K562 (cell line): ENCODE data around the gene COL20A1. TPM values are rescaled to one million over a fixed set of nuclear protein-coding genes. Genes with fewer than 3 reads are reported as not detected.

ENCODE experiments used
- ATF3 ChIP-seq, 2 experiments: fragments of 450-650 bp in 1 of 2; sonication (generic) in 1 of 2; formaldehyde crosslinking in 1 of 2; IDR thresholded peaks in 1 of 2; conservative IDR thresholded peaks in 1 of 2; 2 replicates each; pipeline versions ENCODE4 v1.6.1 to v1.8.1; 2016 to 2023; ENCODE audit warnings: mild to moderate bottlenecking in 2 of 2, moderate library complexity in 2 of 2, inconsistent platforms in 1 of 2, missing genetic modification reagents in 1 of 2
- ATF4 ChIP-seq: fragments of 450-650 bp; formaldehyde crosslinking; IDR thresholded peaks from 2 replicates; pipeline ENCODE4 v1.4.0; 2022; ENCODE audit warnings: mild to moderate bottlenecking, moderate library complexity
- CBX3 ChIP-seq, 2 experiments: IDR thresholded peaks; 1 replicate in 1 of 2; 2 replicates in 1 of 2; pipeline ENCODE4 v1.6.1; 2012; ENCODE audit warnings: inconsistent platforms in 2 of 2, low read length in 2 of 2, borderline replicate concordance in 1 of 2, control low read depth in 1 of 2
- CCAR2 ChIP-seq: fragments of 200-400 bp; formaldehyde crosslinking; IDR thresholded peaks from 2 replicates; pipeline ENCODE4 v1.6.1; 2017; ENCODE audit warnings: mild to moderate bottlenecking, low read depth, low read length
- EHMT2 ChIP-seq: fragments of 450-650 bp; IDR thresholded peaks from 2 replicates; pipeline ENCODE4 v1.6.1; 2018; ENCODE audit warnings: antibody characterized with exemption
- FOSL1 ChIP-seq: fragments of 200-800 bp; sonication (Bioruptor generic); conservative IDR thresholded peaks from 2 replicates; pipeline ENCODE4 v1.6.1; 2016; ENCODE audit warnings: missing genetic modification characterization, missing compliant biosample characterization
- IFI16 ChIP-seq: fragments of 250-450 bp; sonication (Bioruptor Pico); IDR thresholded peaks from 2 replicates; pipeline ENCODE4 v2.1.2; 2022; ENCODE audit warnings: mild to moderate bottlenecking, inconsistent platforms
- JUND ChIP-seq, 2 experiments: IDR thresholded peaks; 2 replicates in 1 of 2; 3 replicates in 1 of 2; pipeline ENCODE4 v1.6.1; 2011; ENCODE audit warnings: borderline replicate concordance in 2 of 2, low read depth in 2 of 2, low read length in 2 of 2, improper control_type of control experiment in 1 of 2, missing biosample characterization in 1 of 2, missing genetic modification characterization in 1 of 2, missing genetic modification reagents in 1 of 2
- MCM7 ChIP-seq, 2 experiments: fragments of 450-650 bp; IDR thresholded peaks; 2 replicates each; pipeline ENCODE4 v1.6.1; 2016 to 2018
- MNT ChIP-seq, 2 experiments: fragments of 450-650 bp; conservative IDR thresholded peaks; 2 replicates each; pipeline ENCODE4 v1.6.1; 2017; ENCODE audit warnings: mild to moderate bottlenecking in 2 of 2, moderate library complexity in 2 of 2
- NBN ChIP-seq: fragments of 450-650 bp; IDR thresholded peaks from 2 replicates; pipeline ENCODE4 v1.6.1; 2016; ENCODE audit warnings: low read depth, mild to moderate bottlenecking
- SIN3A ChIP-seq, 2 experiments: fragments of 150-350 bp in 1 of 2; IDR thresholded peaks; 2 replicates each; pipeline ENCODE4 v1.6.1; 2011 to 2016; ENCODE audit warnings: borderline replicate concordance in 2 of 2, low read depth in 2 of 2, low read length in 2 of 2, mild to moderate bottlenecking in 2 of 2, moderate library complexity in 2 of 2; ENCODE audit not compliant: control insufficient read depth in 1 of 2
- SRSF3 ChIP-seq: fragments of 200-400 bp; formaldehyde crosslinking; IDR thresholded peaks from 2 replicates; pipeline ENCODE4 v1.6.1; 2016; ENCODE audit warnings: mild to moderate bottlenecking, low read length, moderate library complexity; ENCODE audit not compliant: insufficient read depth
- TAF15 ChIP-seq: fragments of 200-400 bp; formaldehyde crosslinking; IDR thresholded peaks from 2 replicates; pipeline ENCODE4 v1.6.1; 2017; ENCODE audit warnings: mild to moderate bottlenecking, low read depth, low read length, moderate library complexity
- TAL1 ChIP-seq: fragments of 450-650 bp; IDR thresholded peaks from 2 replicates; pipeline ENCODE4 v1.6.1; 2016; ENCODE audit warnings: mild to moderate bottlenecking
- UBTF ChIP-seq, 2 experiments: IDR thresholded peaks; 2 replicates each; pipeline ENCODE4 v1.6.1; 2012; ENCODE audit warnings: improper control_type of control experiment in 2 of 2, low read depth in 2 of 2, low read length in 2 of 2, borderline replicate concordance in 1 of 2
- ZNF717 ChIP-seq: fragments of 250-450 bp; sonication (Bioruptor Pico); IDR thresholded peaks from 2 replicates; pipeline ENCODE4 v1.5.0; 2021
- polyA plus RNA-seq, 8 experiments: library from polyadenylated mRNA; depleted of rRNA in 4 of 8; stranded (reverse) in 5 of 8; unstranded in 3 of 8; fragments of >200 nt; fragmentation: Nextera tagmentation in 2 of 8; fragmentation: Illumina TruSeq in 1 of 8; extraction: Ambion mirVana in 2 of 8; extraction: Trizol in 1 of 8; gene quantifications; 2 replicates each; pipeline versions ENCODE4 v1.2.1 to v1.2.3, GENCODE V29; 2011 to 2014; ENCODE audit warnings: inconsistent platforms in 1 of 8, missing spikeins in 1 of 8
- total RNA-seq, 7 experiments: library from RNA; depleted of rRNA in 6 of 7; stranded (reverse); fragments of >200 nt in 6 of 7; fragmentation: Illumina TruSeq in 2 of 7; extraction: Trizol in 2 of 7; gene quantifications; 2 replicates each; pipeline versions ENCODE4 v1.2.1 to v1.2.3, GENCODE V29; 2011 to 2021; ENCODE audit warnings: low replicate concordance in 1 of 7

Gene COL20A1
- total and polyA plus RNA-seq, 9 of the 15 experiments (the other 6 are each of a cell fraction or from before 2014, with no cell fraction given), result not detected

GRCh38 chr20:63273635-63274380 is 19.2 kb upstream of the COL20A1 start (continued):
- TF ChIP-seq SIN3A (IDR thresholded peaks at IDR 0.05; ENCODE audit: borderline replicate concordance in 2 of 2, control insufficient read depth in 1 of 2, low read depth in 2 of 2, low read length in 2 of 2) (peak in 1 of 2 experiments; percentile 65; a peak in 1 of 4 replicates), EHMT2 (no peak), IFI16 (CRISPR knock-in tag) (no peak), SRSF3 (no peak), MNT (conservative IDR thresholded peaks at IDR 0.05) (0 out of 4 replicates have a peak, but pooled peaks of 1 of the 2 experiments have one; percentile 27), UBTF (IDR thresholded peaks at IDR 0.05; ENCODE audit: borderline replicate concordance in 1 of 2, low read depth in 2 of 2, low read length in 2 of 2) (no peak), MCM7 (IDR thresholded peaks at IDR 0.05) (no peak), CBX3 (IDR thresholded peaks at IDR 0.05; ENCODE audit: borderline replicate concordance in 1 of 2, low read length in 2 of 2) (0 out of 3 replicates have a peak, but pooled peaks of 1 of the 2 experiments have one; percentile 14), FOSL1 (peak; percentile 65; the same call in 1 of the 2 replicates), TAL1 (no peak), JUND (IDR thresholded peaks at IDR 0.05; ENCODE audit: borderline replicate concordance, low read depth, low read length) (peak; percentile 90), JUND (tag; IDR thresholded peaks at IDR 0.05; ENCODE audit: borderline replicate concordance, low read depth, low read length) (peak; percentile 77; the same call in 1 of the 3 replicates), ATF3 (IDR thresholded peaks at IDR 0.05) (peak; percentile 93), ATF3 (CRISPR knock-in tag; conservative IDR thresholded peaks at IDR 0.05) (no peak), TAF15 (no peak), NBN (no peak), CCAR2 (no peak), ZNF717 (CRISPR knock-in tag) (no peak), ATF4 (no peak)
